NB4 (cell line): ENCODE results near the gene CPSF6.

Experiments used
- CTCF ChIP-seq: IDR thresholded peaks from one replicate; pipeline ENCODE4 v1.5.1; 2012; ENCODE audit warnings: low read depth, low read length
- MAX ChIP-seq: IDR thresholded peaks from 2 replicates; pipeline ENCODE4 v1.6.1; 2011; ENCODE audit warnings: low read depth, low read length
- MYC ChIP-seq: IDR thresholded peaks from 2 replicates; pipeline ENCODE4 v1.6.1; 2011; ENCODE audit warnings: low read depth, low read length
- POLR2A ChIP-seq: IDR thresholded peaks from 2 replicates; pipeline ENCODE4 v1.6.1; 2011; ENCODE audit warnings: mild to moderate bottlenecking; ENCODE audit not compliant: insufficient read length; ENCODE audit errors: extremely low read depth

GRCh38 chr12:69243099-69244084 lies 4.0 kb downstream of the CPSF6 start:
- TF ChIP-seq MAX (no peak), CTCF (no peak), POLR2A (no peak), MYC (no peak)
